Prostate gland (tissue), 2 donors: ENCODE measurements around the gene SP6. TPM values are rescaled to one million over a fixed set of nuclear protein-coding genes. Genes with fewer than 3 reads are reported as not detected.

Experiments
- DNase-seq: peaks from one replicate; pipeline ENCODE4 v3.0.0-alpha.2; 2019; ENCODE audit warnings: low spot score
- H3K27ac ChIP-seq, 2 donors: fragments of 200-600 bp; sonication (generic); 2 replicates each; pipeline ENCODE4 v1.5.1; 2017 to 2019
- H3K27me3 ChIP-seq: fragments of 200-600 bp; sonication (generic); replicated peaks from 2 replicates; pipeline ENCODE4 v1.5.1; 2019; ENCODE audit not compliant: insufficient read depth
- H3K36me3 ChIP-seq, 2 donors: fragments of 200-600 bp; sonication (generic); 1 replicate in 1 of 2; 2 replicates in 1 of 2; pipeline versions ENCODE4 v1.5.1 to v1.8.1; 2017 to 2019
- H3K4me1 ChIP-seq: fragments of 200-600 bp; sonication (generic); replicated peaks from 2 replicates; pipeline ENCODE4 v1.5.1; 2019
- H3K4me3 ChIP-seq, 2 donors: fragments of 200-600 bp; sonication (generic); 2 replicates each; pipeline ENCODE4 v1.5.1; 2017 to 2019
- H3K9me3 ChIP-seq: fragments of 200-600 bp; sonication (generic); 2 replicates; pipeline ENCODE4 v1.5.1; 2017
- CTCF ChIP-seq, 4 experiments: fragments of 200-600 bp in 2 of 4; fragments of 450-650 bp in 2 of 4; sonication (generic) in 2 of 4; IDR thresholded peaks; 1 replicate in 3 of 4; 2 replicates in 1 of 4; pipeline ENCODE4 v1.5.1; 2016 to 2019; ENCODE audit warnings: antibody characterized with exemption in 4 of 4, mild to moderate bottlenecking in 2 of 4, moderate library complexity in 2 of 4
- POLR2A ChIP-seq: fragments of 450-650 bp; IDR thresholded peaks from one replicate; pipeline ENCODE4 v1.6.1; 2016; ENCODE audit warnings: antibody characterized with exemption, mild to moderate bottlenecking
- POLR2AphosphoS5 ChIP-seq: sonication (generic); formaldehyde crosslinking; IDR thresholded peaks from one replicate; pipeline ENCODE4 v1.6.1; 2017; ENCODE audit warnings: antibody characterized with exemption
- WGBS: methylation state at CpG from one replicate; pipeline ENCODE4 v1.1.5; 2018; 5-methylcytosine and 5-hydroxymethylcytosine counted together
- intact Hi-C: fragments of 100-400 bp; cut with DNase I; formaldehyde crosslinking; loops from one replicate; pipeline ENCODE4 v1.14.2; 2022
- total RNA-seq, 2 donors: library from RNA; depleted of rRNA; stranded (reverse); fragments of >200 nt; gene quantifications; one replicate each; pipeline ENCODE4 v1.1.0, GENCODE V29; 2016

The SP6 gene
- 1 to 10 TPM; 1.4 to 3.1 TPM for total RNA-seq

- Histone ChIP-seq H3K27me3 (peaks cover 5% of the 10 kb centered on the region), H3K9me3 (no peaks in the 10 kb centered on the region), H3K27ac (peak within 1 kb of the TSS; percentile 67 to 79), H3K36me3 (no peaks in the 10 kb centered on the region), H3K4me1 (no peaks in the 10 kb centered on the region), H3K4me3 (peak within 1 kb of the TSS; percentile 33 to 36)
- TF ChIP-seq POLR2AphosphoS5 (peak; percentile 80), CTCF (IDR thresholded peaks at IDR 0.05) (peak in 2 of 4 experiments; percentile 15 to 59), POLR2A (peak; percentile 89)
- WGBS: 3% methylated on average over 66 of the region's 71 CpGs
- intact Hi-C loops: no loop called here
- peak; percentile 85 for DNase-seq
Observed at GRCh38 chr17:47850692-47851573, at the start of gene SP6. Gene SP6 (minus strand): TSS chr17:47851163. CDS start chr17:47848429, 2,734 bp downstream.

GRCh38 chr17:47899643-47900042 lies 48.7 kb upstream of the SP6 start:
- no peaks in the 10 kb centered on the region for H3K9me3 ChIP-seq
- intact Hi-C loops: loop anchor here (5.0 kb wide), 1 partner anchor 73 kb away; the partner anchor contains the start of gene CDK5RAP3
- H3K36me3 ChIP-seq: no peaks in the 10 kb centered on the region
- no peak overlapping the region for H3K4me3 ChIP-seq
- no peak overlapping the region for H3K27ac ChIP-seq
- H3K4me1 ChIP-seq: no peaks in the 10 kb centered on the region
- H3K27me3 ChIP-seq: no peaks in the 10 kb centered on the region
- DNase-seq: no peak
- TF ChIP-seq POLR2AphosphoS5: no peak
- no peak for TF ChIP-seq CTCF (IDR thresholded peaks at IDR 0.05)
- 94% methylated on average over 5 of the region's 5 CpGs for WGBS

- no peak for TF ChIP-seq POLR2A
- no peak for TF ChIP-seq CTCF (IDR thresholded peaks at IDR 0.05)
- TF ChIP-seq POLR2AphosphoS5: no peak
- H3K9me3 ChIP-seq: no peaks in the 10 kb centered on the region
- H3K4me3 ChIP-seq: no peak overlapping the region
- H3K27ac ChIP-seq: no peak overlapping the region
- no peaks in the 10 kb centered on the region for H3K27me3 ChIP-seq
- intact Hi-C loops: loop anchor here (5.0 kb wide), 1 partner anchor 74 kb away; the partner anchor contains the start of gene CDK5RAP3
- no peaks in the 10 kb centered on the region for H3K36me3 ChIP-seq
- no peak for DNase-seq
- H3K4me1 ChIP-seq: no peaks in the 10 kb centered on the region
Observed at GRCh38 chr17:47898241-47898640, 47.3 kb upstream of the SP6 start.

GRCh38 chr17:47897561-47897960 lies 46.6 kb upstream of the SP6 start:
- no peaks in the 10 kb centered on the region for H3K9me3 ChIP-seq
- 51% methylated on average over 5 of the region's 5 CpGs for WGBS
- DNase-seq: no peak
- H3K36me3 ChIP-seq: no peaks in the 10 kb centered on the region
- TF ChIP-seq POLR2A (no peak), CTCF (IDR thresholded peaks at IDR 0.05) (no peak), POLR2AphosphoS5 (no peak)
- no peaks in the 10 kb centered on the region for H3K4me1 ChIP-seq
- intact Hi-C loops: loop anchor here (5.0 kb wide), 1 partner anchor 75 kb away; the partner anchor contains the start of gene CDK5RAP3
- H3K27ac ChIP-seq: peak overlapping the region in 1 of 2 donors; percentile 98
- no peaks in the 10 kb centered on the region for H3K27me3 ChIP-seq
- H3K4me3 ChIP-seq: no peak overlapping the region
